ENCODE measurements around the gene TCF12.

The TCF12 gene

GRCh38 chr15:57227166-57227565 lies 308.7 kb downstream of the TCF12 start:
- DNase-seq = no peak

GRCh38 chr15:57227899-57228298 lies 309.5 kb downstream of the TCF12 start:
- DNase-seq = no peak

GRCh38 chr15:57228395-57228794 lies 310.0 kb downstream of the TCF12 start:
- DNase-seq = no peak

GRCh38 chr15:57229051-57229450 lies 310.6 kb downstream of the TCF12 start:
- no peak for DNase-seq

- no peak for DNase-seq
These were observed 313.1 kb downstream of the TCF12 start for GRCh38 chr15:57231559-57231958.

- DNase-seq = no peak
These were observed 315.7 kb downstream of the TCF12 start for GRCh38 chr15:57234156-57234555.

- no peak for DNase-seq
These were observed 316.7 kb downstream of the TCF12 start for GRCh38 chr15:57235186-57235585.

GRCh38 chr15:57235873-57236272 lies 317.4 kb downstream of the TCF12 start:
- no peak for DNase-seq

- DNase-seq = no peak
These were observed 318.3 kb downstream of the TCF12 start for GRCh38 chr15:57236561-57237300.

GRCh38 chr15:57237301-57237642 lies 318.8 kb downstream of the TCF12 start:
- no peak for DNase-seq

- DNase-seq = no peak
These were observed 319.2 kb downstream of the TCF12 start for GRCh38 chr15:57237676-57238075.

- DNase-seq = no peak
These were observed 326.7 kb downstream of the TCF12 start for GRCh38 chr15:57245130-57245529.

- DNase-seq = no peak
These were observed 327.3 kb downstream of the TCF12 start for GRCh38 chr15:57245714-57246113.

- DNase-seq = no peak
These were observed 329.6 kb downstream of the TCF12 start for GRCh38 chr15:57248074-57248473.

GRCh38 chr15:57251308-57251707 lies 332.9 kb downstream of the TCF12 start:
- no peak for DNase-seq

- no peak for DNase-seq
These were observed 333.5 kb downstream of the TCF12 start for GRCh38 chr15:57251941-57252340.

GRCh38 chr15:57253082-57253481 lies 334.6 kb downstream of the TCF12 start:
- no peak for DNase-seq

- DNase-seq = no peak
These were observed 335.1 kb downstream of the TCF12 start for GRCh38 chr15:57253500-57253899.

GRCh38 chr15:57255751-57256341 lies 337.4 kb downstream of the TCF12 start:
- no peak for DNase-seq

GRCh38 chr15:57256939-57257338 lies 338.5 kb downstream of the TCF12 start:
- DNase-seq = no peak

- no peak for DNase-seq
These were observed 341.2 kb downstream of the TCF12 start for GRCh38 chr15:57259568-57260040.

GRCh38 chr15:57263520-57263919 lies 345.1 kb downstream of the TCF12 start:
- DNase-seq = no peak

GRCh38 chr15:57272771-57273357 lies 354.4 kb downstream of the TCF12 start:
- no peak for DNase-seq

- DNase-seq = no peak
These were observed 355.0 kb downstream of the TCF12 start for GRCh38 chr15:57273402-57273801.
